22Rv1 (cell line): Measurements from ENCODE around the gene RNFT2.

Experiments used
- H3K27ac ChIP-seq: fragments of 450-650 bp; 2 replicates; pipeline ENCODE4 v1.5.1; 2017
- ZFX ChIP-seq: fragments of 450-650 bp; IDR thresholded peaks from 2 replicates; pipeline ENCODE4 v1.6.1; 2017; ENCODE audit warnings: antibody characterized with exemption, borderline replicate concordance
- TF ChIP-seq, protein P1 (sequence below): fragments of 450-650 bp; IDR thresholded peaks from 2 replicates; pipeline ENCODE4 v1.5.1; 2017; ENCODE audit warnings: mild to moderate bottlenecking

The RNFT2 gene

DNA sequence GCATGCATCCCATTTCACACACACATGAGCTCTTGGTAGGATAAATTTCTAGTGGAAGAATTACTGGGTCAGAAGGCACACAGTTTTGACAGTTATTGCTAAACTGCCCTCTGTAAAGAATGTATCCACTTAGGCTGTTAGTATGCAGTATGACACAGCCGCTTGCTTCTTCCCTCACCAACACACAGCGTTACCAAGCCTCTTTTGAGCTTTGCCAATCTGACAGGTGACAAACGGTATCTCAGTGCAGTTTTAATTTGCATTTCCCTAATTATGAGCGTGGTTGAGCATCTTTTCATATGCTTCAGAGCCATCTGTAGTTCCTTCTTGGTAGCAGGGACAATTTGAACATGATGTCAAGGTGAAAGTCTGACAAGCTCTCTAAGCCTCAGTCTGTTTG is 100.2 kb downstream of the RNFT2 start:
- no peak overlapping the region for H3K27ac ChIP-seq
- TF ChIP-seq ZFX = no peak
- TF ChIP-seq, protein P1, sequence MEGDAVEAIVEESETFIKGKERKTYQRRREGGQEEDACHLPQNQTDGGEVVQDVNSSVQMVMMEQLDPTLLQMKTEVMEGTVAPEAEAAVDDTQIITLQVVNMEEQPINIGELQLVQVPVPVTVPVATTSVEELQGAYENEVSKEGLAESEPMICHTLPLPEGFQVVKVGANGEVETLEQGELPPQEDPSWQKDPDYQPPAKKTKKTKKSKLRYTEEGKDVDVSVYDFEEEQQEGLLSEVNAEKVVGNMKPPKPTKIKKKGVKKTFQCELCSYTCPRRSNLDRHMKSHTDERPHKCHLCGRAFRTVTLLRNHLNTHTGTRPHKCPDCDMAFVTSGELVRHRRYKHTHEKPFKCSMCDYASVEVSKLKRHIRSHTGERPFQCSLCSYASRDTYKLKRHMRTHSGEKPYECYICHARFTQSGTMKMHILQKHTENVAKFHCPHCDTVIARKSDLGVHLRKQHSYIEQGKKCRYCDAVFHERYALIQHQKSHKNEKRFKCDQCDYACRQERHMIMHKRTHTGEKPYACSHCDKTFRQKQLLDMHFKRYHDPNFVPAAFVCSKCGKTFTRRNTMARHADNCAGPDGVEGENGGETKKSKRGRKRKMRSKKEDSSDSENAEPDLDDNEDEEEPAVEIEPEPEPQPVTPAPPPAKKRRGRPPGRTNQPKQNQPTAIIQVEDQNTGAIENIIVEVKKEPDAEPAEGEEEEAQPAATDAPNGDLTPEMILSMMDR = no peak

- TF ChIP-seq, protein P1 = no peak
- TF ChIP-seq ZFX = no peak
- H3K27ac ChIP-seq = no peak overlapping the region
Measured at GRCh38 chr12:116839287-116839830, 101.2 kb downstream of the RNFT2 start.

DNA sequence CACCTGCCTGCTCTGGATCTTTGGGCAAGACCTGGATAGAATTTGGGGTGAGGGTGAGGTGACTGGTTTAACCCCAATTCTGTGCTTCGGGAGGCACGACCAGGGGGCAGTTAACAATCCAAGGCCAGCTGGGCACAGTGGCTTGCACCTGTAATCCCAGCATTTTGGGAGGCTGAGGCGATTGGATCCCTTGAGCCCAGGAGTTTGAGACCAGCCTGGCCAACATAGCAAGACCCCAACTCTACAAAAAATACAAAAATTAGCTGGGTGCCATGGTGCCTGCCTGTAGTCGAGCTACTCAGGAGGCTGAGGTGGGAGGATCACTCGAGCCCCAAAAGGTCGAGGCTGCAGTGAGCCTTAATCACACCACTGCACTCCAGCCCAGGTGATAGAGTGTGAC is 105.0 kb downstream of the RNFT2 start:
- TF ChIP-seq, protein P1 = no peak
- no peak for TF ChIP-seq ZFX

DNA sequence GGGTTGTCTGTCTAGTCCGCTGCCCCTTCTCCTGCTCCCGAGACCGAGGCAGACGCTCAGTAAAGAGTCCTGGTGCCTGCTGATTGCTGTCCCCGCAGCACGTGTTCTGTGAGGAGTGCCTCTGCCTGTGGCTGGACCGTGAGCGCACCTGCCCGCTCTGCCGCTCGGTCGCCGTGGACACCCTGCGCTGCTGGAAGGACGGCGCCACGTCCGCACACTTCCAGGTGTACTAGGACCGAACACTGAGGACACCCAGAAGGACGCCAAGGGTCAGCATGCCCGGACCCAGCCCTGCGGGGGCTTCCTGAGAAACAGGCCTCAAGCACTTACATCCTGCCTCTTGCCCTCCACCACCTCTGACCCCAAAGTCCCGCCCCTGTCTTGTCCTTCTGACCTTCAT is 111.1 kb downstream of the RNFT2 start:
- TF ChIP-seq, protein P1 = no peak
- no peak for TF ChIP-seq ZFX
- no peak overlapping the region for H3K27ac ChIP-seq

More for the DNA sequence above, 105.0 kb downstream of the RNFT2 start:
- H3K27ac ChIP-seq = no peak overlapping the region

- TF ChIP-seq ZFX = no peak
- TF ChIP-seq, protein P1 = no peak
- no peak overlapping the region for H3K27ac ChIP-seq
Measured at GRCh38 chr12:116852303-116852702, 114.2 kb downstream of the RNFT2 start.

GRCh38 chr12:116853507-116853906 is 115.4 kb downstream of the RNFT2 start:
- no peak for TF ChIP-seq ZFX
- TF ChIP-seq, protein P1 = no peak
- H3K27ac ChIP-seq = no peak overlapping the region

- TF ChIP-seq, protein P1 = no peak
- TF ChIP-seq ZFX = no peak
- H3K27ac ChIP-seq = no peak overlapping the region
Measured at GRCh38 chr12:116855744-116856470, 117.8 kb downstream of the RNFT2 start.
